ENCODE data around the gene SDK1. TPM values are rescaled to one million over a fixed set of nuclear protein-coding genes. Genes with fewer than 3 reads are reported as not detected.
A peak's percentile ranks its signal among the peaks of the same experiment; 100 is the strongest.

Gene SDK1
- total RNA-seq, 4 donors from 2014 or later, result 1.2 to 1.8 (median 1.5) TPM

DNA sequence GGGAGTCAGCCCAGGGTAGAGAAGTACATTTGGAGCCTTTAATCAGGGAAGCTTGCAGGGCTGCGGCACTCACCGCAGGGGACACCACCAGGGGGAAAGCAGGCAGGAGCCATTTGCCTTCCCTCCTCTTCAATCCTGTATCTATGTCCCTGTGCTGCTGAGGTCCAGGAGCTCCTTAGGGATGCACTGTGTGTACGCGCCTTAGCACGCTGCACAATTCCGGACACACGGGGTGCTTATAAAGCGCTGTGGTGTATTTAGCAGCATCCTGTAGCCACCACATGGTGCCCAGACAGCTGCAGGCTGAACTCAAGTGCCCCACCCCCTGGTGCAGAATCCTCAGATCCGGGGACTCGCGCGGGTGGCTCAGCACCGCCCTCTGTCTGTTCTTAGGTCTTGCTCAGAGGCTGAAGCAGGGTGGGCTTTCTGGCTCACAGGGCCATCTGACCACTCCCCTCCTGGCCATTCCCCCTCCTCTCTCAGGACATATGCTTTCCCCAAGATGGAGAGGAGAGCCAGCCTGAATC, 421.4 kb downstream of the SDK1 start:
- no peaks in the 10 kb centered on the region for H3K36me3 ChIP-seq
- intact Hi-C loops (cut with DNase I; ENCODE audit: low total_unique reads), result no loop called here
- TF ChIP-seq CTCF (IDR thresholded peaks at IDR 0.05 in 4 of 5, conservative IDR thresholded peaks at IDR 0.05 in 1 of 5) (peak in 1 of 5 experiments; percentile 24), POLR2A (IDR thresholded peaks at IDR 0.05) (no peak)
- DNase-seq, result no peak
- in situ Hi-C loops (cut with MboI; ENCODE audit: low sequenced_read_pairs in 4 of 4), result no loop called here
- H3K27ac ChIP-seq, result no peak overlapping the region
- H3K4me3 ChIP-seq, result no peak overlapping the region
- no peak for ATAC-seq
- no peaks in the 10 kb centered on the region for H3K4me1 ChIP-seq
- H3K27me3 ChIP-seq, result no peaks in the 10 kb centered on the region
- no peaks in the 10 kb centered on the region for H3K9me3 ChIP-seq

GRCh38 chr7:3725155-3726059, 424.4 kb downstream of the SDK1 start:
- H3K9me3 ChIP-seq, result no peaks in the 10 kb centered on the region
- H3K27me3 ChIP-seq, result no peaks in the 10 kb centered on the region
- H3K4me3 ChIP-seq, result no peak overlapping the region
- in situ Hi-C loops (cut with MboI; ENCODE audit: low sequenced_read_pairs in 4 of 4), result no loop called here
- no peak for DNase-seq
- H3K4me1 ChIP-seq, result no peaks in the 10 kb centered on the region
- TF ChIP-seq POLR2A (IDR thresholded peaks at IDR 0.05) (no peak), CTCF (IDR thresholded peaks at IDR 0.05 in 4 of 5, conservative IDR thresholded peaks at IDR 0.05 in 1 of 5) (no peak)
- intact Hi-C loops (cut with DNase I; ENCODE audit: low total_unique reads), result no loop called here
- H3K36me3 ChIP-seq, result no peaks in the 10 kb centered on the region
- ATAC-seq, result no peak
- no peak overlapping the region for H3K27ac ChIP-seq

DNA sequence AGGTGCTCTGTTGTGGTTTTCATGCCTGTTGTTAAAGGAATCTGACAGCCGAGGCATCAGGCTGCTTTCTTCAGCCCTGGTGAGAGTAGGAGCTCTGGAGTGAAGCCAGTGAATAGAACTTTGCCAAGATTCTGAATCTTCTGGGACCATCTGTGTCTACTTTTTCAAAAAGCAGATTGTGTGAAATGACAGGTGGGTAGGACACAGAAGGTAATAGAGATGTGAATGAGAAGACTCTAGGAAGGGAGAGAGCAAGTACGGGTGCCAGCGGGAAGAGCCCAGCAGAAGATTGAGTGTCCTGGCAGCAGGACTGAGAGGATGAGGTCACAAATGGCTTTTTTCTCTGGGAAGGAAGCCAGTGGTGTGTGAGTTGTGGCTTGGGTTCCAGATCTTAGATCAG, 429.2 kb downstream of the SDK1 start:
- intact Hi-C loops (cut with DNase I; ENCODE audit: low total_unique reads) (no loop called here), in situ Hi-C loops (cut with MboI; ENCODE audit: low sequenced_read_pairs in 4 of 4) (no loop called here)
- Histone ChIP-seq H3K27me3 (no peaks in the 10 kb centered on the region), H3K27ac (no peak overlapping the region), H3K4me1 (no peaks in the 10 kb centered on the region), H3K9me3 (no peaks in the 10 kb centered on the region), H3K4me3 (no peak overlapping the region), H3K36me3 (no peaks in the 10 kb centered on the region)
- ATAC-seq (no peak), DNase-seq (no peak)
- TF ChIP-seq POLR2A (IDR thresholded peaks at IDR 0.05), result no peak
- TF ChIP-seq CTCF (IDR thresholded peaks at IDR 0.05 in 4 of 5, conservative IDR thresholded peaks at IDR 0.05 in 1 of 5), result no peak

DNA sequence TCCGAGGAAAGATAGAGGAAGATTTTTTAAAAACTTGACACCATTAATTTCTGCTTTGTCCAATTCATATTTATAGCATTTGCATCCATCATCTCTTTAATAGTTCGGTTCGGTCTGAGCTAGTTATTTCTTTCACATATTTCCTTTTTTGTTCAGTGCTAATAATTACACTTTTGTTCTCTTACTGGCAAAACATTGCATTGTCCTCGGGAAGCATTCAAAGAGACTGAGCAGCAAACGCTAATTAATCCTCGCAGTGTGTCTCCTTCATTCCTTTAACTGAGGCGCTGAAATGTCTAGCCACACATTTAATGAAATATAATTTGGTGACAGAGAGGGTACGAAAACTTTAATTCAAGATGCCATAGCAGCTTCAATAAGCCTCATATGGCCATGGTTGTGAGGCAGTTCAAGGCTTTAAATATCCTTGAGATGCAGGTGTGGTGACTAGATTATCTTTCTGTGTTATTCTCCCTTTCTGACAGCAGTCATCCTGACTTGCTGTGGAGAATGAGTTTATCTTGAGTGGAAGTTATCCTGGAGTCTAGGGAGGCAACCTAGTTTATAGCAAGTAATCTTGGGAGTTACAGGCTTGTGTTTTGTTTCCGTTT, 431.4 kb downstream of the SDK1 start:
- no peak overlapping the region for H3K4me3 ChIP-seq
- in situ Hi-C loops (cut with MboI; ENCODE audit: low sequenced_read_pairs in 4 of 4) (no loop called here), intact Hi-C loops (cut with DNase I; ENCODE audit: low total_unique reads) (no loop called here)
- no peaks in the 10 kb centered on the region for H3K4me1 ChIP-seq
- no peaks in the 10 kb centered on the region for H3K36me3 ChIP-seq
- DNase-seq (no peak), ATAC-seq (no peak)
- no peaks in the 10 kb centered on the region for H3K27me3 ChIP-seq
- no peaks in the 10 kb centered on the region for H3K9me3 ChIP-seq
- H3K27ac ChIP-seq, result no peak overlapping the region
- TF ChIP-seq CTCF (IDR thresholded peaks at IDR 0.05 in 4 of 5, conservative IDR thresholded peaks at IDR 0.05 in 1 of 5), result no peak
- no peak for TF ChIP-seq POLR2A (IDR thresholded peaks at IDR 0.05)
